Measurements from ENCODE around the gene GABBR1.

Gene GABBR1

DNA sequence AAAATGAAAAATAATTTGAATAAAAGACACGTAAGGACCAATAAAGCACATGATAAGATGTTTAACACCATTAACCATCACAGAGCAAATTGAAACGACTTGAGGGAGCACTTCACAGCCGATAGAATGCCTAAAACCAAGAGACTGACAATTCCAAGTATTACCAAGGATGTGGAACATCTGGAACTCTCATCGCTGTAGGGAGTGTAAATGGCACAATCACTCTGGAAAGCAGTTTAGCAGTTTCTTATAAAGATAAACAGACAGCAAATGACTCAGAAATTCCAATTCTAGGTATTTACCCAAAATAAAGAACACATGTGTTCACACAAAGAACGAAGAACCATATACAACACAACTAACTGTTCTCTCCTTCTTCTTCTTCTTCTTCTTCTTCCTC, 65.0 kb downstream of the GABBR1 start:
- DNase-seq (ENCODE audit: low spot score) (no peak), FAIRE-seq (no peak)

DNA sequence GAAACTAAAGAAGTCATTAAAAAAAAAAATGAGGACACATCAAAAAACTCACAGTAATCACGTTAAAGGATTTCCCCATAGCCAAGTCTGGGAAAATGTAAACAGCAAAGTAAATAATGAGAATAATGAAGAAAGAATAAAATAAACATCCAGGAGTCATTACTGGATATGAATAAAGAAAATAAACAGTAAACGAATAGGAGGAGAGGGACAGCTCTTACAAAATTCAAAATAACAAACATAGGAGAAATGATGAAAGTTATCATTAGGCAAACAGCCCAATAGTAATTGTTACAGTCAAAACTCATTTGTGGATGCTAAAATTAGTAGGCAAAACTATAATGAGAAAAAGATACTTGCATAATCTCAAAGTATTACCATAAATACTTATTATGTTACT, 65.4 kb downstream of the GABBR1 start:
- DNase-seq (ENCODE audit: low spot score) (no peak), FAIRE-seq (no peak)

DNA sequence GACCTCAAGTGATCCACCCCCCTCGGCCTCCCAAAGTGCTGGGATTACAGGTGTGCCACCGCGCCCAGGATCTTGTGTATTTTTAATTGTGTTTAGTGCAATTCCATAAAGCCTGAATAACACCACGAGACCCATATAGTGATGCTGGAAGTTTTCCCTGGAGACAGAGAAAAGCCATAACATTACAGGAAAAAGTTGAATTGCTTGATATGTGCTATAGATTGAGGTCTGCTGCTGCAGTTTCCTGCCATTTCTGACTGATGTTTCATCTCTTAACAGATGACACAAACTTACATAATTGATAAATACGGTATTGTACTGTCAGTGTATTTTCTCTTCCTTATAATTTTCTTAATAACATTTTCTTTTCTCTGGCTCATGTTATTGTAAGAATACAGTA, 66.1 kb downstream of the GABBR1 start:
- FAIRE-seq, result no peak
- no peak for DNase-seq (ENCODE audit: low spot score)

DNA sequence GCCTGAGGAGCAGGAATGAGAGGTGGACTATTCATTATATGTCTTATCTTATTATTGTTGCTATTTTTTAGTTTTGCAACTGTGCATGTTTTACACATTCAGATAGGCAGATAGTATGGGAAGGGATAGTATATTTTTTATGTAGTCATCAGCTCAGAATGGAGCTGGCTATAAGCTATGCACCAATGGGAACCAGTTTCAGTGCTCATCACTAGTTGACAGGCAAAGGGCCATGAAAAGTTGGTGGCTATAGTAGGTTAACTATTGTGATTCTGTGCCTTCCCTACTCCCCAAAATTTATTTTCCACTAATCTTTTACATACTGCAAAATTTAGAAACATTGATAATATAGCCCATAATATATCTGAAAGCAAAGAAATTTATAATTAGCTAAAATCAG, 68.1 kb downstream of the GABBR1 start:
- FAIRE-seq (no peak), DNase-seq (ENCODE audit: low spot score) (no peak)

DNA sequence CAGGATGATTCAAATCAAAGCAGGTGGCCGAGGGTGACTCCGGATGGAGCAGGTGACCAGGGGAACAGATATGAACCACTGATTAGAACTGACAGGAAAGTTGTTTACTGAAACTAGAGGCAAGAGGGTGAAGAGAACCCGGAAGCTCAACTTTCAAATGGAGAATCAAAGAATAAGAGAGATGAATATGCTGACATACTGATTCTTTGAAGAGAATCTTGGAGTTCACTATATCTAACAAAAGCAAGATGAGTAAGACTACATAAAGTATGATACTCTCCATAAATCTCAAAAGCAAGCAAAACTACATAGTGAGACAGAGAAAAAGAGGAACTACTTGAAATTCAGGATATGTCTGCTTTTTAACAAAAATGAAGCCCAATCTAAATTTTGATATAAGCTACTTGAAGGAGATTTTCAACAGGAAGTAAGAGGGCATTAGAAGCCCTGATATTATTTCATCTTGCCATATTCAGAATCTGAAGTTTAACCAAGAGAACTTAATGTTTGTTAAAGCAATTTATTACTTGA, 69.5 kb downstream of the GABBR1 start:
- DNase-seq (ENCODE audit: low spot score) (no peak), FAIRE-seq (no peak)

DNA sequence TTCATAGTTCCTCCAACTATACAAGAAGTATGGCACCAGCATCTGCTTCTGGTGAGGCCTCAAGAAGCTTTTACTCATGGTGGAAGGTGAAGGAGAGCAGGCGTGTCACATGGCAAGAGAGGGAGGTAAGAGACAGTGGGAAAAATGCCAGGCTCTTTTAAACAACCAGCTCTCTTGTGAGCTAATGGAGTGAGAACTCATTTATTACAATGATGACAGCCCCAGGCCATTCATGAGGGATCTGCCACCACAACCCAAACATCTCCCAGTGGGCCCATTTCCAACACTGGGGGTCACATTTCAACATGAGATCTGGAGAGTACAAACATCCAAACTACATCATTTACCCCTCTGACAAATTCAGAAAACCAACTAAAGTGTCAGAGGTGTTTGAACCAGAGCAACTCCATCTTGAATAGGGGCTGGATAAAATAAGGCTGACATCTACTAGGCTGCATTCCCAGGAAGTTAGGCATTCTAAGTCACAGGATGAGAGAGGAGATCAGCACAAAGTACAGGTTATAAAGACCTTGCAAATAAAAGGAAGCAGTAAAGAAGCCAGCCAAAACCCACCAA, 71.3 kb downstream of the GABBR1 start:
- DNase-seq (ENCODE audit: low spot score) (no peak), FAIRE-seq (no peak)

DNA sequence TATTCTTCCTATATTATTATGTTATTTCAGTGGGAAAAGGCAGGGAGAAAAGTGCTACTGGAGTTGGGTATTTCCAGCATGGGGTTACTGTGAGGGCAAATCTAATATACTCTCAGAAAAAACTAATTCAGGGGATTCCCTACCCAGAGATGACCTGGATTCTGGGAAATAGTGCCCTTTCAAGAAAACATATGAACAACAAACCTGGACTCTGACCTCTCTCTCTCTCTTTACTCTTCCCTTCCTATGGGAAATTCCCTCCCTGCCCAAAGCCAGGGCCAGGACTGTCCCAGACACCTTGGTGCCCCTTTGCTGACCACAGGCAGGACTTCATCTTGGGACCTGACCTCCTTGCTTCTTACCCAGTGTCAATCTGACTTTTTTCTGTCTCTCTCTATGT, 71.9 kb downstream of the GABBR1 start:
- no peak for FAIRE-seq

DNA sequence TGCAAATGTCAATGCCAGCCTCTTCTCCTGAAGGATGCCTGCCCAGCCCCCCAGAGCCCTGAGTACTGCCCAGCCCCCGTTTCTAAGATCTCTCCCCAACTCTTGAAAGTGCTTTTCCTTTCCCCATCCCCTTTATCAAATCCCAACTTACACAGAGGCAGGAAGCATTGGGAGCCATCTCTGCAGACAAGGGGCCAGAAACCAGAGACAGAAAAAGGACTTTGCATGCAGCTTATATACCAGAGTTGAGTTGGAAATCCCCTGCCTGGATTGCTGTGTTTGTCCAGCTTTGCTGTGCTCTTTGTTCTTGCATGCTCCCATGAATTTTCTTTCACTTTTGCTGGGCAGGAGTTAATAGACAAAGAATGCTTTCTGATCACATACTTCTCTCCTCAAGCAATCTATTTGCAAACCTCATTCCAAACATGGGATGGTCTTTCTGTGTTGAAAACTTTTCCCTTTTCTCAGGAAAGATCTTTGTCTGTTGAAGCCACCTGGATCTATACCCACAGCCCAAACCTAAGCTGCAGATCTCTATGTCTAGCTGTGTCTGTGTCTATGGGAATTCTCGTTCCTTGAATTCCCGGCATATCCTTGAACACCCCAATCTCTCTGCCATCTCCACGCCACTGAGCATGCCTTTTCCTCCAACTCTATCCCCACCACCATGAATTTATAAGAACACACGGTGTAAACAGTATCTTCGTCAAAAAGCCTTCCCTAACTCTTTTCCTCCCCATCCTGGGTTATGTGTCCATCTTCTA, 73.3 kb downstream of the GABBR1 start, which contains the start of gene UBD:
Gene UBD (minus strand): TSS at position 209 of the 764 bp plus-strand sequence. CDS start 31 bp downstream, at position 178.
- FAIRE-seq (no peak), DNase-seq (ENCODE audit: low spot score) (no peak)

More for the DNA sequence above, 71.9 kb downstream of the GABBR1 start:
- peak; percentile 11 for DNase-seq (ENCODE audit: low spot score)

DNA sequence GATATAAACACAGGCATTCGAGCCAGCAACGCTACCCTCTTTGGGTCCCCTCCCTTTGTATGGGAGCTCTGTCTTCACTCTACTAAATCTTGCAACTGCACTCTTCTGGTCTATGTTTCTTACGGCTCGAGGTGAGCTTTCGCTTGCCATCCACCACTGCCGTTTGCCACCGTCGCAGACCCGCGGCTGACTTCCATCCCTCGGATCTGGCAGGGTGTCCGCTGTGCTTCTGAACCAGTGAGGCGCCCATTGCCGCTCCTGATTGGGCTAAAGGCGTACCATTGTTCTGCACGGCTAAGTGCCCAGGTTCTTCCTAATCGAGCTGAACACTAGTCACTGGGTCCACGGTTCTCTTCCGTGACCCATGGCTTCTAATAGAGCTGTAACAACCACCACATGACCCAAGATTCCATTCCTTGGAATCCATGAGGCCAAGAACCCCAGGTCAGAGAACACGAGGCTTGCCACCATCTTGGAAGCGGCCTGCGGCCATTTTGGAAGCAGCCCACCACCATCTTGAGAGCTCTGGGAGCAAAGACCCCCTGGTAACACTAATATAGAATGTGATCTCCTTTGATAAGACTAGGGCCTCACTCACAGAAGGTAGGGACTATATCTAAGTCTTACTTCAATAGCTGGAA, 74.4 kb downstream of the GABBR1 start:
- no peak for DNase-seq (ENCODE audit: low spot score)
- no peak for FAIRE-seq

DNA sequence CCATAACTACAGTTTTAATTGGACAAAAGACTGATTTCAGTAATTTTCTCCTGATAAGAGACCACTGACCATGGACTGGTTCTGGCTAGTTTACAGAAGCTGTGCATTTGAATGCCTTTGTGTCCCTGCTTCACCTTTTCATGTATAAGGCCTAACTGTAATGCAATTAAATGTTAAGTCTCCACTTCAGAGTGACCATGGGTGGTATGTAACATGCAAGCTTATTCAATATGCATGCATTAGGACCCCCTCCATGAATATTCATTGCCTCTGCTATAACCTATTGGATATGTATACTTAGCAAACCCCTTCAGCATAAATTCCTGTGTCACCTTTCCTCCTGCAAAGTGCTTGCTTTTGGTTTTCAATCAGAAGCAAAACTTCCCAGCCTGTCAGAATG, 75.7 kb downstream of the GABBR1 start:
- no peak for DNase-seq (ENCODE audit: low spot score)
- FAIRE-seq, result no peak

DNA sequence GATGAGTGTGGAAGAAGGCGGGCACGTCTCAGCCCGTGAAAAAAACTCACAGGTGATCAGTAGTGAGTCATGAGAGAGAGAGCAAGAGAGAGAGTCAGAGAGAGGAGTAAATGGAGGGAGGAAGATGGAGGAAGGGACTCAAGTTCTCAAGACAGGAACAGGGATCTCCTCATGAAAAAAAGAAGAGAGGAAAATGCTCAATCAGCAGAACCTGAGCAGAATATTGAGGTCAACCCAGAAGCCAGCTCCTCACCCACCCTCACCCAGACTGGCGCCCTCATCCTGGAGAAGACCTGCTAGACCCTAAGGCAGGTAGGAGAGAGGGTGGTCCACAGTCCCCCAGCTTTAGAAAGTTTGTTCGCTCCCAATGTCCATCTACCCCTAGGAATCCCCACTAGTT, 78.2 kb downstream of the GABBR1 start:
- DNase-seq (ENCODE audit: low spot score) (no peak), FAIRE-seq (no peak)

DNA sequence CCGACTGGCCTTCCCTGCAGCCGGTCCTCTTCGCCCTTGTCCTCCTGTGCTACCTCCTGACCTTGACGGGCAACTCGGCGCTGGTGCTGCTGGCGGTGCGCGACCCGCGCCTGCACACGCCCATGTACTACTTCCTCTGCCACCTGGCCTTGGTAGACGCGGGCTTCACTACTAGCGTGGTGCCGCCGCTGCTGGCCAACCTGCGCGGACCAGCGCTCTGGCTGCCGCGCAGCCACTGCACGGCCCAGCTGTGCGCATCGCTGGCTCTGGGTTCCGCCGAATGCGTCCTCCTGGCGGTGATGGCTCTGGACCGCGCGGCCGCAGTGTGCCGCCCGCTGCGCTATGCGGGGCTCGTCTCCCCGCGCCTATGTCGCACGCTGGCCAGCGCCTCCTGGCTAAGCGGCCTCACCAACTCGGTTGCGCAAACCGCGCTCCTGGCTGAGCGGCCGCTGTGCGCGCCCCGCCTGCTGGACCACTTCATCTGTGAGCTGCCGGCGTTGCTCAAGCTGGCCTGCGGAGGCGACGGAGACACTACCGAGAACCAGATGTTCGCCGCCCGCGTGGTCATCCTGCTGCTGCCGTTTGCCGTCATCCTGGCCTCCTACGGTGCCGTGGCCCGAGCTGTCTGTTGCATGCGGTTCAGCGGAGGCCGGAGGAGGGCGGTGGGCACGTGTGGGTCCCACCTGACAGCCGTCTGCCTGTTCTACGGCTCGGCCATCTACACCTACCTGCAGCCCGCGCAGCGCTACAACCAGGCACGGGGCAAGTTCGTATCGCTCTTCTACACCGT, 79.5 kb downstream of the GABBR1 start:
- no peak for FAIRE-seq

DNA sequence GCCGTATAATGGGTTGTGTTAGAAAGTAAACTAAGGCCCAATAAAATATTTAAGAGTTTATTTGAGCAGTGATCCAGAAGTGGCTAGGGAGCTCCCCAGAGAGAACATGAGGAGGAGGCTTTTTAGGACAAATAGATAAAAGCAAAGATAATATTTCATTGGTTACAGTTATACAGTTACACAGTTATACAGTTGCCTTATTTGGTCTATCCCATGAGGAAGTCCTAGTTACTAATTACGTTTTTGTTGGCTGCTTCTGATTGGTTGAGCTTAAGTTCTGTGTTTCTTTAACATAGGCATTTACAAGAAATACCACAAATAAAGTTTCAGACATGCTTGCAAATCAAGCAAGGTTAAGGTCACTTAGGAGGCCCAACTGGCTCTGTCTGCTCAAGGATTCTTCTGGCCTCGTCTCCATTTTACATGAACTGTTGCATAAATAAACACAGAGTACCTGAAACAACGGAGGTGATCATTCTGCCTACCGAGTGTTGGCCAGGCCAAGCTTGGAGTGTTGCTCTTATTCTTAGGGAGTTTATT, 80.4 kb downstream of the GABBR1 start:
- DNase-seq (ENCODE audit: low spot score) (peak; percentile 21), FAIRE-seq (no peak)

More for the DNA sequence above, 79.5 kb downstream of the GABBR1 start:
- no peak for DNase-seq (ENCODE audit: low spot score)

DNA sequence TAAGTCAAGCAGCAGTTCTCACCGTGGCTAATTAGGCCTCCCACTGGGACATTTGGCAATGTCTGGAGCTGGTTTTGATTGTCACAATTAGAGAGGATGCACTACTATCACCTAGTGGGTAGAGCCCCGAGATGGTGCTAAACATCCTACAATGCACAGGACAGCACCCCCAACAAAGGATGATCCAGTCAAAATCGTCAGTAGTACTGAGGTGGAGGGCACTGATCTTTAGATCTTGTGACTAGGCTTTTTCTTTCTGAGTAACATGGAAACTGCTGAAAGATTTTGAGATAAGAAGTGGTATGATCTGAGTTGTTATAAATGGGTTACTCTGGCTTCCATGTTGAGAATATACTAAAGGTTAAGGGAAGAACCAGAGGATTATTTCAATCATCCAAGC, 85.4 kb downstream of the GABBR1 start:
- no peak for DNase-seq (ENCODE audit: low spot score)
- no peak for FAIRE-seq

DNA sequence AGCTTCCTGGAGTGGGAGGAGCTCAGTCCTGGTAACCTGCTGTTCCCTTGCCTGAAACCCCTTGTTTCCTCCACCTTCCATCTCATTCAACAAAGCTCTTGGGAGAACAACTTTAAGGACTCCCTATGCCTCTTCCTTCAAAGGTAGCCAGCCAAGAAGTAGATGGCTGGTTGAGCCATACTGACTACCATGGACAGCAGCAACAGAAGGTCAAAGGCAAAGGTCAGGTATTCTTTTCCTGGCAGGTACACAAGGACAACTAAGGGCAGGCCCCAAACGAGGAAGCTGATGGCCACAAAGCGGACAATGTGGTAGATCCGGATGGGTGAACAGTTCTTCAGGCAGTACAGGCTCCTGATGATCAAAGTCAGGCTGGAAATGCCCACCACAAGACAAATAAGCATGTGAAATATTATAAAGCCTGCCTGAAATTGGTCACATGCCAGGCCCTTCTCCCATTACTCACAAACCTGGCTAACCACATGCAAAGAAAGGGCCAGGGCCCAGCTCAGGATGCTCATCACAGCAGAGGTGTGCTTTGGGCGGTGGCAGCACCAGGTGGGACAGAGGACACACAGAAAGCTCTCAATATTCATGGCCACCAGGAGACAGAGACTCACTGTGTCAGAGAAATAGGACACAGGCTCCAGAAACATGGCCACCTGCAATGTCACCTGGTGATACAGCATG, 95.1 kb downstream of the GABBR1 start:
- FAIRE-seq, result no peak
- DNase-seq (ENCODE audit: low spot score), result no peak

DNA sequence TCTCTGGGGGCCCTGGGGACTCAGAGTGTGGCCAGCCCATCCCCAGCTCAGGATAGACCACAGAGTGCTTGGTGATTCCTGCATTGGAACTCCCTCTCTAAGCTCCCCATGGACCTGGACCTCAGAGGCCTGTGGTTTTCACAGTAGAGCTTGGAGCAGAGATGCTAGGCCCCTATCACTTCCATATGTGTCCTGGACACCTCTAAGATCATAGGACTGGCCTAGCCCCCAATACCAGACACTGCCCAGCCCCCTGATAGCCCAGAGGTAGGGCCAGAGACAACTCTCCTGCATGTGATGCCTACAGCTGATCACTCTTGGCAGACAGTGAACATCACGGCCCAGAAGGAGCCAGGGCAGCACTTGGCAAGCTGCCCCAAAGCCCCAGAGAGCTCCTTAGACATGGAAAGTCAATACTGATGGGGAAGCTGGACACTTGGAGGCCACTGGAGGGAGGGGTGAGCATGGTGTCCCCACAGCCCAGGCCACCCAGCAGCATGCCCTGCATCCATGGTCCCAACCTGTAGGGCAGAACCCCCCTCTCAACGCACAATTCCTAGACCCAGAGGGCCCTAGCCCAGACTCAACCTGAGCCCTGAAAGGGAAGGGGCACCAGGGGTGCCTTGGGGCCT, 100.5 kb downstream of the GABBR1 start:
- DNase-seq (ENCODE audit: low spot score) (no peak), FAIRE-seq (no peak)

DNA sequence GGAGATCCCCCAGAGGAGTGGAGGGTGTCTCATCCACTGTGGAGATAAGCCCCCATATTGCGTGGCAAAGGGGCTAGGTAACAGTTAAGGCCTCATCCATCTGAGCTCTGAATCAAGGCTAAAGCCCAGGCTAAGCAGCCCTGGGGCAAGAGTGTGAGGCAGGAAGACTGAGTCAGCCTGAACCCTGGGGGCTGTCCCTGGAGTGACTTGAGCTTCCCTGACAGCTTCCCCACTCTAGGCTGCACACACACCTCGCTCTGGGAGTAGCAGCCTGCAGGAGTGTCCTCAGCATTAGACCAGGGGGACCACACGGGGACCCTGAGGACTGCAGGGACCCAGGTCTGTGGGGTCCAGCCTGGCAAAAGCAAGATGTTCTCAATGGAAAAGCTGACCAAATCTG, 101.3 kb downstream of the GABBR1 start:
- no peak for DNase-seq (ENCODE audit: low spot score)

DNA sequence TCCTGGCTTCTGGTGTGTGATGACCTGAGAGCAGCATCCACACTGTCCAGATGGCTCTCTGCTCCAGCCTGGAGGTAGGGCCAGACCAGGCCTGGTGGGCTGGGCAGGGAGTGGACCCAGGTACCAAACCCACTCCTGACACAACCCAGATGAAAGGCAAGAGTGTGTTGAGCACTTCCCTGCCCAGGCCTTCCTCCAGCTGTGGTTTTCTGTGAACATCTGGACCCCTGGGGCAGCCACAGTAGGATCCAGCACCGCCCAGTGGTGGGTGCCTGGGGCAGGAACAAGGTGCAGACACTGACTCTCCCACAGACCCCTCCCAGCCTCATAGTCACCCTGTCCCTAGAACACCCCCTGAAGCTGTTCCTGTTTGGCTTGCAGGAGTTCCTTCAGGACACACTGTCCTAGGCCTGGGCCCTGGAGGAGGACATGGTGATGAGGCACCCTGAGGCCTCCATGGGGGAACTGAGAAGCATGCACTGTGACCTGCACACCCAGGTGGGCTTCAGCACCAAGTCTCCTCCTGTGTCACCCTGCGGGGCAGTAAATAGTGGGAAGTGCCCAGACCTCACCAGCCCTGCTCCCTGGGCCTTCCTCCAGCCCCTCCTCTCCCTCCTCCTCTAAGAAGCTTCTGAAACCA, 102.2 kb downstream of the GABBR1 start:
- FAIRE-seq, result no peak
- DNase-seq (ENCODE audit: low spot score), result no peak

More for the DNA sequence above, 101.3 kb downstream of the GABBR1 start:
- FAIRE-seq, result no peak

DNA sequence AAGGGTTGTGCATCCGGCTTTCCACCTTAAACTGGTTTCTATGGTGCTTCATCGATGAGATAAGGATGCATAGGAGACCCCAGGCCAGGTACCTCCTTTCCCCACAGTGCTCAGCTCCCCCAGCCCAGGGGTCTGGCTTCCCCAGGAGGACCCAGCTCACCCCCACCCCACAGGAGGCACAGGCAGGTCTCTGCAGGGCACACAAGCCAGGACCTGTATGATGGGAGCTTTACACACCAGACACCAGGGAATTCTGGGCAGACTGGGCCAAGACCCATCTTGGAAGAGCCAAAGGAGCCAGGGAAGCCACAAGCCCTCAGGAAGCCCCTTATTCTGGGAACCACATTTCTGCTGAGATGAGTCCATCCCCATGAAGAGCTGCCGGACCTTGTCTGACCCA, 103.0 kb downstream of the GABBR1 start:
- no peak for FAIRE-seq
- DNase-seq (ENCODE audit: low spot score), result no peak

All from RCC 7860 (cell line).